ENCODE data around the gene ATRNL1.

Gene ATRNL1

DNA sequence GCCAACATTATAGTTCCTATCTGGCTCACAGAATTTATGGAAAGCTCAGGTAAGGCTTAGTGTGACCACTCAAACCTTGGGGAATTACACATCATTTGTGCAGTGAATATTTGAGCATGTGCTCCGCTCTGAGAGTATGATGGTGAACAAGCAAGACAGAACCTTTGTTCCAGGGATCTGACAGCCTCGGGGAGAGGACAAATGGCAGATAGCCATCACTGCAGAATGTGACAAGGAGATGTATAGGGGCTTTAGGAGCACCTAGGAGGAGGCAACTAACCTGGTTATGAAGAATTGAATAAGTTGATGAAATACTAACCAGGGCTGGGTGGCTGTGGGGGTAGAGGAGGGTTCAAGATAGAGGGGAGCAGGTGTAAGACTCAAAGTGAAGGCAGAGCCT, 889.4 kb downstream of the ATRNL1 start:
- H2BK12ac ChIP-seq (ENCODE audit: low read length) = no peak overlapping the region
- H2AFZ ChIP-seq (ENCODE audit: insufficient read depth, low read length, poor library complexity) = no peak overlapping the region
- no peaks in the 10 kb centered on the region for H3K79me2 ChIP-seq (ENCODE audit: control insufficient read depth, insufficient read depth, low read length, poor library complexity)
- no CpG with 5 or more reads among the region's 2 CpGs for WGBS (ENCODE audit: extremely low coverage, insufficient coverage, insufficient read length)
- H3K27me3 ChIP-seq (ENCODE audit: insufficient read depth, low read length) = no peaks in the 10 kb centered on the region
- DNase-seq = peak in 1 of 2 donors; percentile 62
- no peak overlapping the region for H3K18ac ChIP-seq (ENCODE audit: low read length)
- H2AK5ac ChIP-seq (ENCODE audit: low read length) = no peak overlapping the region
- peaks cover 2 to 3% of the 10 kb centered on the region in 2 experiments for H3K4me1 ChIP-seq (ENCODE audit: control insufficient read depth in 1 of 2, insufficient read depth in 2 of 2, low read length in 2 of 2)
- no peak overlapping the region for H3K27ac ChIP-seq (ENCODE audit: low read depth, low read length)
- H3K4ac ChIP-seq (ENCODE audit: low read depth, low read length) = no peak overlapping the region
- no peak overlapping the region for H3K9ac ChIP-seq (ENCODE audit: low read length)
- no peak overlapping the region for H4K8ac ChIP-seq (ENCODE audit: low read depth, low read length)
- no peak overlapping the region for H3K23ac ChIP-seq (ENCODE audit: low read length)
- H3K9me3 ChIP-seq (ENCODE audit: insufficient read depth, low read depth, low read length) = no peaks in the 10 kb centered on the region
- H4K12ac ChIP-seq (ENCODE audit: low read depth, low read length) = no peak overlapping the region
- H2BK120ac ChIP-seq (ENCODE audit: insufficient read depth, low read length, poor library complexity) = no peak overlapping the region
- no peak overlapping the region for H3K14ac ChIP-seq (ENCODE audit: low read length)
- H3K79me1 ChIP-seq (ENCODE audit: low read length) = no peaks in the 10 kb centered on the region
- H3K4me3 ChIP-seq (ENCODE audit: low read depth, low read length) = no peak overlapping the region
- no peak overlapping the region for H3K4me2 ChIP-seq (ENCODE audit: low read length)
- H3K36me3 ChIP-seq (ENCODE audit: control insufficient read depth in 1 of 2, insufficient read depth in 2 of 2, low read length in 2 of 2) = no peaks in the 10 kb centered on the region
- no peak overlapping the region for H2BK5ac ChIP-seq (ENCODE audit: low read depth, low read length, poor library complexity)
- H4K91ac ChIP-seq (ENCODE audit: low read depth, low read length) = no peak overlapping the region

DNA sequence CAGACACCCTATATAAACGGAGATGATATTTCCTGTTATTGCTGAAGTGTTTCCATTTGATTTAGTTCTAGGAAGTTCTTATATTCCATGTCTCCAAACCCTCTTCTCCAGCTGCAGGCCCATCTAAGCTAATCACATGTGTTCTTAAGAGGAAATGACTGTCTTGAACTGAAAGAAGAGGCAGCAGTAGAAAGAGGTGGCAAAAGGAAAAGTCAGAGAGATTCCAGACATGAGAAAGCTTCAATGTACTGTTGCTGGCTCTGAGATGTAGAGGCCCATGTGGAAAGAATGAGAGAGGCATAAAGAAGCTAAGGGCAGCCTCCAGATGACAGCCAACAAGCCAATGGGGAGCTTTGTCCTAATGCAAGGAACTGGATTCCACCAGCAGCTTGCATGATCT, 892.6 kb downstream of the ATRNL1 start:
- no peak overlapping the region for H3K4ac ChIP-seq (ENCODE audit: low read depth, low read length)
- no peaks in the 10 kb centered on the region for H3K79me2 ChIP-seq (ENCODE audit: control insufficient read depth, insufficient read depth, low read length, poor library complexity)
- no peak overlapping the region for H4K8ac ChIP-seq (ENCODE audit: low read depth, low read length)

DNA sequence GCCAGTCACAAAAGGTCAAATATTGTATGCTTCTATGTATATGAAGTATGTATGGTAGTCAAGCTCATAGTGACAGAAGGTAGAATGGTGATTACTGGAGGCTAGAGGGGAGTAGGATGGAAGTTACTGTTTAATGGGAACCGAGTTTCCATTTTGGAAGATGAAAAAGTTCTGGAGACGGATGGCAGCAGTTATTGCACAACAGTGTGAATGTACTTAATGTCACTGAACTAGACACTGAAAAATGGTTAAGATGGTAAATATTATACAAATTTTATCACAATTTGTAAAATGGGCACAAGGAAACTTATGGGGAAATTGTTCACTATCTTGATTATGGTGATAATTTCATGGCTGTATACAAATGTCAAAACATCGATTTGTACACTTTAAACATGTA, 895.2 kb downstream of the ATRNL1 start:
- no peaks in the 10 kb centered on the region for H3K9me3 ChIP-seq (ENCODE audit: insufficient read depth, low read depth, low read length)
- no peaks in the 10 kb centered on the region for H3K79me2 ChIP-seq (ENCODE audit: control insufficient read depth, insufficient read depth, low read length, poor library complexity)
- H3K18ac ChIP-seq (ENCODE audit: low read length) = no peak overlapping the region
- H2AFZ ChIP-seq (ENCODE audit: insufficient read depth, low read length, poor library complexity) = no peak overlapping the region
- H3K4me1 ChIP-seq (ENCODE audit: control insufficient read depth in 1 of 2, insufficient read depth in 2 of 2, low read length in 2 of 2) = no peaks in the 10 kb centered on the region
- no peak overlapping the region for H3K4me2 ChIP-seq (ENCODE audit: low read length)
- no peaks in the 10 kb centered on the region for H3K27me3 ChIP-seq (ENCODE audit: insufficient read depth, low read length)
- no peak overlapping the region for H3K23ac ChIP-seq (ENCODE audit: low read length)
- no peak overlapping the region for H2BK12ac ChIP-seq (ENCODE audit: low read length)
- H3K79me1 ChIP-seq (ENCODE audit: low read length) = no peaks in the 10 kb centered on the region
- no peak overlapping the region for H3K9ac ChIP-seq (ENCODE audit: low read length)
- no peaks in the 10 kb centered on the region for H3K36me3 ChIP-seq (ENCODE audit: control insufficient read depth in 1 of 2, insufficient read depth in 2 of 2, low read length in 2 of 2)
- H3K4ac ChIP-seq (ENCODE audit: low read depth, low read length) = no peak overlapping the region
- H4K12ac ChIP-seq (ENCODE audit: low read depth, low read length) = no peak overlapping the region
- no CpG with 5 or more reads among the region's 3 CpGs for WGBS (ENCODE audit: extremely low coverage, insufficient coverage, insufficient read length)
- no peak overlapping the region for H4K8ac ChIP-seq (ENCODE audit: low read depth, low read length)
- H4K91ac ChIP-seq (ENCODE audit: low read depth, low read length) = no peak overlapping the region
- H3K4me3 ChIP-seq (ENCODE audit: low read depth, low read length) = no peak overlapping the region
- no peak overlapping the region for H3K27ac ChIP-seq (ENCODE audit: low read depth, low read length)
- H2BK5ac ChIP-seq (ENCODE audit: low read depth, low read length, poor library complexity) = no peak overlapping the region
- no peak overlapping the region for H3K14ac ChIP-seq (ENCODE audit: low read length)
- no peak for DNase-seq
- H2BK120ac ChIP-seq (ENCODE audit: insufficient read depth, low read length, poor library complexity) = no peak overlapping the region
- no peak overlapping the region for H2AK5ac ChIP-seq (ENCODE audit: low read length)

More for the DNA sequence above, 892.6 kb downstream of the ATRNL1 start:
- Histone ChIP-seq H3K4me3 (ENCODE audit: low read depth, low read length) (no peak overlapping the region), H3K18ac (ENCODE audit: low read length) (no peak overlapping the region), H2BK12ac (ENCODE audit: low read length) (no peak overlapping the region), H2AFZ (ENCODE audit: insufficient read depth, low read length, poor library complexity) (no peak overlapping the region), H3K9me3 (ENCODE audit: insufficient read depth, low read depth, low read length) (no peaks in the 10 kb centered on the region), H2BK5ac (ENCODE audit: low read depth, low read length, poor library complexity) (no peak overlapping the region), H3K36me3 (ENCODE audit: control insufficient read depth in 1 of 2, insufficient read depth in 2 of 2, low read length in 2 of 2) (no peaks in the 10 kb centered on the region), H3K27me3 (ENCODE audit: insufficient read depth, low read length) (no peaks in the 10 kb centered on the region), H3K9ac (ENCODE audit: low read length) (no peak overlapping the region), H3K4me2 (ENCODE audit: low read length) (no peak overlapping the region), H2AK5ac (ENCODE audit: low read length) (no peak overlapping the region), H3K27ac (ENCODE audit: low read depth, low read length) (no peak overlapping the region), H3K23ac (ENCODE audit: low read length) (no peak overlapping the region), H3K14ac (ENCODE audit: low read length) (no peak overlapping the region), H3K4me1 (ENCODE audit: control insufficient read depth in 1 of 2, insufficient read depth in 2 of 2, low read length in 2 of 2) (peaks cover 2 to 3% of the 10 kb centered on the region in 2 experiments), H4K12ac (ENCODE audit: low read depth, low read length) (no peak overlapping the region), H3K79me1 (ENCODE audit: low read length) (no peaks in the 10 kb centered on the region), H4K91ac (ENCODE audit: low read depth, low read length) (no peak overlapping the region), H2BK120ac (ENCODE audit: insufficient read depth, low read length, poor library complexity) (no peak overlapping the region)
- WGBS (ENCODE audit: extremely low coverage, insufficient coverage, insufficient read length) = no CpG with 5 or more reads among the region's 1 CpG
- no peak for DNase-seq

DNA sequence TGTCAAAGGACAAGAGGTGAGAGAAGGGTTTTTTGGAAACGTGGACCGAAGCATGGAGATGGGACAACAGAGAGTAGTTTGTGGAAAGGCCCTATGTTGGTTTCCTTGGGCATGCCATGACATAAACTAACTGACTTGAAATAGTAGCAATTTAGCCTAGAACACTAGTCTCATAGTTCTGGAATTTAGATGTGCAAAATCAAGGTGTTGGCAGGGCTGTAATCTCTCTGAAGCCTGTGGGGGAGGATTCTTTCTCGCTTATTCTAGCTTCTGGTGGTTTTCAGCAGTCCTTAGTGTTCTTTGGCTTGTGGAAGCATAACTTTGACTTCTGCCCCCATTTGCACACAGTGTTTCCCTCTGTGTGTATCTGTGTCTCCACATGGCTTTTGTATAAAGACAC, 896.5 kb downstream of the ATRNL1 start:
- no peak overlapping the region for H4K8ac ChIP-seq (ENCODE audit: low read depth, low read length)
- no CpG with 5 or more reads among the region's 3 CpGs for WGBS (ENCODE audit: extremely low coverage, insufficient coverage, insufficient read length)
- H3K36me3 ChIP-seq (ENCODE audit: control insufficient read depth in 1 of 2, insufficient read depth in 2 of 2, low read length in 2 of 2) = no peaks in the 10 kb centered on the region

More for the DNA sequence above, 896.5 kb downstream of the ATRNL1 start:
- H3K4ac ChIP-seq (ENCODE audit: low read depth, low read length) = no peak overlapping the region
- H3K9me3 ChIP-seq (ENCODE audit: insufficient read depth, low read depth, low read length) = no peaks in the 10 kb centered on the region
- H3K27me3 ChIP-seq (ENCODE audit: insufficient read depth, low read length) = no peaks in the 10 kb centered on the region
- no peak overlapping the region for H2AK5ac ChIP-seq (ENCODE audit: low read length)
- H3K18ac ChIP-seq (ENCODE audit: low read length) = no peak overlapping the region
- H4K12ac ChIP-seq (ENCODE audit: low read depth, low read length) = no peak overlapping the region
- no peak overlapping the region for H3K23ac ChIP-seq (ENCODE audit: low read length)
- H2BK120ac ChIP-seq (ENCODE audit: insufficient read depth, low read length, poor library complexity) = no peak overlapping the region
- peak; percentile 34 to 67 for DNase-seq
- no peaks in the 10 kb centered on the region for H3K79me2 ChIP-seq (ENCODE audit: control insufficient read depth, insufficient read depth, low read length, poor library complexity)
- H3K4me2 ChIP-seq (ENCODE audit: low read length) = no peak overlapping the region
- H2BK5ac ChIP-seq (ENCODE audit: low read depth, low read length, poor library complexity) = no peak overlapping the region
- H3K4me3 ChIP-seq (ENCODE audit: low read depth, low read length) = no peak overlapping the region
- no peaks in the 10 kb centered on the region for H3K79me1 ChIP-seq (ENCODE audit: low read length)
- H3K9ac ChIP-seq (ENCODE audit: low read length) = no peak overlapping the region
- no peaks in the 10 kb centered on the region for H3K4me1 ChIP-seq (ENCODE audit: control insufficient read depth in 1 of 2, insufficient read depth in 2 of 2, low read length in 2 of 2)
- H3K27ac ChIP-seq (ENCODE audit: low read depth, low read length) = no peak overlapping the region
- no peak overlapping the region for H2AFZ ChIP-seq (ENCODE audit: insufficient read depth, low read length, poor library complexity)
- H2BK12ac ChIP-seq (ENCODE audit: low read length) = no peak overlapping the region
- no peak overlapping the region for H3K14ac ChIP-seq (ENCODE audit: low read length)
- no peak overlapping the region for H4K91ac ChIP-seq (ENCODE audit: low read depth, low read length)

Data from trophoblast cell (in vitro differentiated cells and primary cell).